B cell (primary cell): Measurements from ENCODE around the gene KMO.

Source experiments
- EZH2 ChIP-seq: IDR thresholded peaks from 2 replicates; pipeline ENCODE4 v1.6.1; 2012; ENCODE audit warnings: borderline replicate concordance, low read depth, mild to moderate bottlenecking, moderate library complexity, low read length; ENCODE audit not compliant: insufficient read depth, poor library complexity, severe bottlenecking
- TF ChIP-seq, protein P1 (sequence below): fragments of 200-600 bp; IDR thresholded peaks from one replicate; pipeline ENCODE4 v1.8.0; 2022; ENCODE audit warnings: antibody characterized with exemption, mild to moderate bottlenecking

DNA sequence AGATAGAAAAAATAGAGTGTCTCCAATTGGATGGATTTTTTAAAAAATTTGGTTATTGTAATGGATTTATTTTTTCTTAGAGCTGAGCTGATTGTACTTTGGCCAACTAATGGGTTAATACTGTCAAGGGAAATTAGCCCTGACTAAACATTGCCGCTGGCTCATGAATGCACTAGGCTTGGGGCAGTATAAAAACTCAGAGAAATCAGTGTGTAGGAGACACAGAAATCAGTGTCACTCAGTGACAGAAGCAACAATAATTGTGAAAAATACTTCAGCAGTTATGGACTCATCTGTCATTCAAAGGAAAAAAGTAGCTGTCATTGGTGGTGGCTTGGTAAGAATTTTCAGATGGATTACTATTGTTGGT is at the start of gene KMO:
- TF ChIP-seq, protein P1, sequence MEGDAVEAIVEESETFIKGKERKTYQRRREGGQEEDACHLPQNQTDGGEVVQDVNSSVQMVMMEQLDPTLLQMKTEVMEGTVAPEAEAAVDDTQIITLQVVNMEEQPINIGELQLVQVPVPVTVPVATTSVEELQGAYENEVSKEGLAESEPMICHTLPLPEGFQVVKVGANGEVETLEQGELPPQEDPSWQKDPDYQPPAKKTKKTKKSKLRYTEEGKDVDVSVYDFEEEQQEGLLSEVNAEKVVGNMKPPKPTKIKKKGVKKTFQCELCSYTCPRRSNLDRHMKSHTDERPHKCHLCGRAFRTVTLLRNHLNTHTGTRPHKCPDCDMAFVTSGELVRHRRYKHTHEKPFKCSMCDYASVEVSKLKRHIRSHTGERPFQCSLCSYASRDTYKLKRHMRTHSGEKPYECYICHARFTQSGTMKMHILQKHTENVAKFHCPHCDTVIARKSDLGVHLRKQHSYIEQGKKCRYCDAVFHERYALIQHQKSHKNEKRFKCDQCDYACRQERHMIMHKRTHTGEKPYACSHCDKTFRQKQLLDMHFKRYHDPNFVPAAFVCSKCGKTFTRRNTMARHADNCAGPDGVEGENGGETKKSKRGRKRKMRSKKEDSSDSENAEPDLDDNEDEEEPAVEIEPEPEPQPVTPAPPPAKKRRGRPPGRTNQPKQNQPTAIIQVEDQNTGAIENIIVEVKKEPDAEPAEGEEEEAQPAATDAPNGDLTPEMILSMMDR: no peak
- TF ChIP-seq EZH2: no peak
